HL-60 (cell line): Measurements from ENCODE around the gene HAGHL.

Experiments
- POLR2AphosphoS5 ChIP-seq: IDR thresholded peaks from 2 replicates; pipeline ENCODE4 v1.6.1; 2012; ENCODE audit warnings: low read depth
- SPI1 ChIP-seq: IDR thresholded peaks from 2 replicates; pipeline ENCODE4 v1.6.1; 2012; ENCODE audit warnings: low read depth, mild to moderate bottlenecking, borderline replicate concordance
- TF ChIP-seq, protein P1 (sequence below): IDR thresholded peaks from one replicate; pipeline ENCODE4 v1.5.1; 2011; ENCODE audit warnings: low read length, control low read depth, inconsistent platforms; ENCODE audit not compliant: insufficient read depth

DNA sequence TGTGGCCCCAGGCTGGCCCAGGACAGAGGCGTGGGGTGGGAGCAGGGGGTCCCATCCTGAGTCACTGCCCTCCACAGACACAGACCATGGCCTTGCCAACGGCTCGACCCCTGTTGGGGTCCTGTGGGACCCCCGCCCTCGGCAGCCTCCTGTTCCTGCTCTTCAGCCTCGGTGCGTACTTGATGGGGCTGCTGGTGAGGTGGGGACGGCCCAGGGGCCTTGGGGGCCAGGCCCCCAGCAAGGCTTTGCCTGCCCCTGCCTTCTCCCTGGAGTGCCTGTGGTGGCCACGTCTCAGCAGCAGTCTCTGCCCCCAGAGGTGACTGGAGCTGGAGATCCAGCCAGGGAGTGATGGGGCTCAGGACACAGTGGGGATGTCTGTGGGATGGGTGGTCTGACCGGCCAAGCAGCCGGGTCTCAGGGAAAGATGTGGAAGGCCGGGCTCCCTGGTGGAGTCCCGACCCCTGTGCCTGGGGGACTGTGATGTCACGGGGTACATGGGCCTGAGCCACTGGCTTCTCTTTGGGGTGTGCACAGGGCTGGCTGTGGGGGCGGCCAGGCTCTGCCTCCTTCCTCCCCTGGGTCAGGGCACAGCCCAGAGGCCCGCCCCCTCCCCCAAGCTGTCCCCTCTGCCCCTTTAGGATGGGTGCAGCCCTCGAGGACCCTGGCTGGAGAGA, 35.8 kb downstream of the HAGHL start:
- no peak for TF ChIP-seq SPI1
- TF ChIP-seq, protein P1, sequence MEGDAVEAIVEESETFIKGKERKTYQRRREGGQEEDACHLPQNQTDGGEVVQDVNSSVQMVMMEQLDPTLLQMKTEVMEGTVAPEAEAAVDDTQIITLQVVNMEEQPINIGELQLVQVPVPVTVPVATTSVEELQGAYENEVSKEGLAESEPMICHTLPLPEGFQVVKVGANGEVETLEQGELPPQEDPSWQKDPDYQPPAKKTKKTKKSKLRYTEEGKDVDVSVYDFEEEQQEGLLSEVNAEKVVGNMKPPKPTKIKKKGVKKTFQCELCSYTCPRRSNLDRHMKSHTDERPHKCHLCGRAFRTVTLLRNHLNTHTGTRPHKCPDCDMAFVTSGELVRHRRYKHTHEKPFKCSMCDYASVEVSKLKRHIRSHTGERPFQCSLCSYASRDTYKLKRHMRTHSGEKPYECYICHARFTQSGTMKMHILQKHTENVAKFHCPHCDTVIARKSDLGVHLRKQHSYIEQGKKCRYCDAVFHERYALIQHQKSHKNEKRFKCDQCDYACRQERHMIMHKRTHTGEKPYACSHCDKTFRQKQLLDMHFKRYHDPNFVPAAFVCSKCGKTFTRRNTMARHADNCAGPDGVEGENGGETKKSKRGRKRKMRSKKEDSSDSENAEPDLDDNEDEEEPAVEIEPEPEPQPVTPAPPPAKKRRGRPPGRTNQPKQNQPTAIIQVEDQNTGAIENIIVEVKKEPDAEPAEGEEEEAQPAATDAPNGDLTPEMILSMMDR, result no peak
- TF ChIP-seq POLR2AphosphoS5, result no peak
